ENCODE measurements around the gene UFC1. TPM values are rescaled to one million over a fixed set of nuclear protein-coding genes. Genes with fewer than 3 reads are reported as not detected.

The UFC1 gene
- total RNA-seq (10 to 100 TPM; 63.9 to 88.3 (median 74.9) TPM), polyA plus RNA-seq (100 to 1,000 TPM in 1 of 2 donors, 10 to 100 TPM in 1; 43.0 to 142 TPM)
- long read RNA-seq, donor 1, transcript UFC1-201 (6 exons, 1,114 nt): major isoform, 34 of 41 reads
- long read RNA-seq, donor 1, partial matches to known transcripts: 4 of 41 reads
- long read RNA-seq, donor 1, other reads (novel, unspliced or antisense): 2 of 41 reads
- long read RNA-seq, donor 2, transcript UFC1-201 (6 exons, 1,114 nt): major isoform, 42 of 51 reads
- long read RNA-seq, donor 2, partial matches to known transcripts: 3 of 51 reads
- long read RNA-seq, donor 2, other reads (novel, unspliced or antisense): 2 of 51 reads
- long read RNA-seq, donor 3, transcript UFC1-201 (6 exons, 1,114 nt): major isoform, 20 of 21 reads
- long read RNA-seq, donor 3, partial matches to known transcripts: 0 of 21 reads
- long read RNA-seq, donor 3, other reads (novel, unspliced or antisense): 1 of 21 reads

DNA sequence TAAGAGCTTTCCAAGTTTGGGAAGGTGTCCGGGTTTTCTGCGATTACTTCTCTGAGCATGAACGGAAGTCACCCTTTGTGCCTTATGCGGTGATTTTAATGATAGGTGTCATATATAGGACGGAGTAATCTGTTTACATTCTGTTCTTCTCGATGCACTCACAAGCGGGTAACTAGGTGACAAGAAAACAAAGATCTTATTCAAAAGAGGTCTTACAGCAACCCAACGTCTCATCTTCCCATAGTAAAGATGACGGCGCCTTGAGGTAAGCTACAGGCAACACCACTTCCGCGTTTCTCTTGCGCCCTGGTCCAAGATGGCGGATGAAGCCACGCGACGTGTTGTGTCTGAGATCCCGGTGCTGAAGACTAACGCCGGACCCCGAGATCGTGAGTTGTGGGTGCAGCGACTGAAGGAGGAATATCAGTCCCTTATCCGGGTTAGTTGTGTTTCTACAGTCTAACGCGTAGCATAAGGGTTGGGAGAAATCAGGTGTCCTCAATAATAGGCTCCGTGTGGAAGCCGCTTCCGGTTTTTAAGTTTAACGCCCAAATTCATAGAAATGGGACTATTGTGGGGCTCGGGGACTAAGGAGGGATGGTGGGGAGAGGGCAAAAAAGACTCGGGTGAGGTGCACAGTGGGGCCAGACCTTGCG is at the start of gene UFC1:
TSS of gene UFC1 (plus strand) at position 297 of the 656 bp plus-strand sequence. CDS start at position 317, 20 bp downstream.
- TF ChIP-seq, protein P1, sequence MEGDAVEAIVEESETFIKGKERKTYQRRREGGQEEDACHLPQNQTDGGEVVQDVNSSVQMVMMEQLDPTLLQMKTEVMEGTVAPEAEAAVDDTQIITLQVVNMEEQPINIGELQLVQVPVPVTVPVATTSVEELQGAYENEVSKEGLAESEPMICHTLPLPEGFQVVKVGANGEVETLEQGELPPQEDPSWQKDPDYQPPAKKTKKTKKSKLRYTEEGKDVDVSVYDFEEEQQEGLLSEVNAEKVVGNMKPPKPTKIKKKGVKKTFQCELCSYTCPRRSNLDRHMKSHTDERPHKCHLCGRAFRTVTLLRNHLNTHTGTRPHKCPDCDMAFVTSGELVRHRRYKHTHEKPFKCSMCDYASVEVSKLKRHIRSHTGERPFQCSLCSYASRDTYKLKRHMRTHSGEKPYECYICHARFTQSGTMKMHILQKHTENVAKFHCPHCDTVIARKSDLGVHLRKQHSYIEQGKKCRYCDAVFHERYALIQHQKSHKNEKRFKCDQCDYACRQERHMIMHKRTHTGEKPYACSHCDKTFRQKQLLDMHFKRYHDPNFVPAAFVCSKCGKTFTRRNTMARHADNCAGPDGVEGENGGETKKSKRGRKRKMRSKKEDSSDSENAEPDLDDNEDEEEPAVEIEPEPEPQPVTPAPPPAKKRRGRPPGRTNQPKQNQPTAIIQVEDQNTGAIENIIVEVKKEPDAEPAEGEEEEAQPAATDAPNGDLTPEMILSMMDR (IDR thresholded peaks at IDR 0.05): no peak
- H3K27ac ChIP-seq: peak within 1 kb of the TSS; percentile 83 to 96 (median 93)
- peaks cover 0 to 24% (median 14%) of the 10 kb centered on the region in 9 donors for H3K4me1 ChIP-seq
- H3K4me3 ChIP-seq: peak within 1 kb of the TSS; percentile 60 to 91 (median 82)
- WGBS, 2 donors: 0% methylated on average over 33 of the region's 33 CpGs
- intact Hi-C loops (cut with DNase I): loop anchor here in 2 of 10 donors (1.0 to 5.0 kb wide), 3 partner anchors 21 to 150 kb away; partner anchors contain the start of genes DEDD (in 1 of the 2), NIT1 (in 1 of the 2) and PFDN2 (in 1 of the 2)
- no peaks in the 10 kb centered on the region for H3K9me3 ChIP-seq
- no peaks in the 10 kb centered on the region for H3K27me3 ChIP-seq
- H3K36me3 ChIP-seq: peaks cover 0 to 22% (median 0%) of the 10 kb centered on the region in 9 donors
- peak; percentile 83 to 95 (median 94) for ATAC-seq
- DNase-seq: peak; percentile 70 to 87

GRCh38 chr1:161106431-161106830 is 47.3 kb upstream of the UFC1 start:
- no peak for ATAC-seq
- no peak overlapping the region for H3K27ac ChIP-seq
- 93 to 94% methylated on average over 1 of the region's 1 CpG for WGBS, 2 donors
- DNase-seq: no peak
- intact Hi-C loops (cut with DNase I): no loop called here
- peaks cover 0 to 5% (median 1%) of the 10 kb centered on the region in 9 donors for H3K4me1 ChIP-seq
- peaks cover 0 to 37% (median 8%) of the 10 kb centered on the region in 9 donors for H3K36me3 ChIP-seq
- H3K9me3 ChIP-seq: no peaks in the 10 kb centered on the region
- TF ChIP-seq, protein P1 (IDR thresholded peaks at IDR 0.05): no peak
- H3K4me3 ChIP-seq: no peak overlapping the region
- no peaks in the 10 kb centered on the region for H3K27me3 ChIP-seq

GRCh38 chr1:161111117-161111516 is 42.7 kb upstream of the UFC1 start:
- WGBS, 2 donors: 94 to 96% methylated on average over 3 of the region's 3 CpGs
- peaks cover 0 to 34% (median 0%) of the 10 kb centered on the region in 9 donors for H3K36me3 ChIP-seq
- DNase-seq: no peak
- peaks cover 0 to 50% (median 33%) of the 10 kb centered on the region in 9 donors for H3K4me1 ChIP-seq
- H3K4me3 ChIP-seq: no peak overlapping the region
- H3K9me3 ChIP-seq: no peaks in the 10 kb centered on the region
- intact Hi-C loops (cut with DNase I): no loop called here
- TF ChIP-seq, protein P1 (IDR thresholded peaks at IDR 0.05): no peak
- H3K27ac ChIP-seq: no peak overlapping the region
- no peak for ATAC-seq
- no peaks in the 10 kb centered on the region for H3K27me3 ChIP-seq

DNA sequence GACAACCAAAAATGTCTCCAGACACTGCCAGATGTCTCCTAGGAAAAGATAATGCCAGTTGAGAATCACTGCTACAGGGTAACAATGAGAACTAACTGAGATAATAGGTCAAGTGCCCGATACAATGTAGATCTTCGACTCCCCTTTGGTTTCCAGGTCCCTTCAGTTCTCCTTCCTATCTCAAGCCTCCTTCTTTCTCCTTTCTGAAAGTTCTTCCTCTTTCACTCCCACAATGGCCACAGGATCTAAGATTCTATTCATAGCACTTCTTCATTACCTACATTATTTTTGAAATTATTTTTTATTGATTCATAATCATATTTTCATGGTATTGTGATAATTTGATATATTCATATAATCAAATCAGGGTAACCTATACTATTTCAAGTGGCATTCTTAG is 42.3 kb upstream of the UFC1 start:
- ATAC-seq: no peak
- Histone ChIP-seq H3K36me3 (peaks cover 0 to 34% (median 0%) of the 10 kb centered on the region in 9 donors), H3K4me1 (peaks cover 0 to 54% (median 37%) of the 10 kb centered on the region in 9 donors), H3K27ac (no peak overlapping the region), H3K4me3 (no peak overlapping the region), H3K27me3 (no peaks in the 10 kb centered on the region), H3K9me3 (no peaks in the 10 kb centered on the region)
- WGBS, 2 donors: 78 to 79% methylated on average over 2 of the region's 2 CpGs
- TF ChIP-seq, protein P1 (IDR thresholded peaks at IDR 0.05): no peak
- intact Hi-C loops (cut with DNase I): no loop called here
- DNase-seq: no peak
